H9 (cell line): ENCODE results near the gene YEATS4. TPM values are rescaled to one million over a fixed set of nuclear protein-coding genes. Genes with fewer than 3 reads are reported as not detected.

Experiments used
- DNase-seq: peaks from one replicate; pipeline ENCODE4 v3.0.0-alpha.2; 2017
- H2AFZ ChIP-seq: one replicate; pipeline ENCODE4 v1.6.1; 2013; ENCODE audit warnings: mild to moderate bottlenecking, low read length, control low read depth, moderate library complexity
- H2AK5ac ChIP-seq: 2 replicates; pipeline ENCODE4 v1.6.1; 2013; ENCODE audit warnings: low read length, control low read depth, mixed read lengths; ENCODE audit not compliant: insufficient read length
- H2BK120ac ChIP-seq: one replicate; pipeline ENCODE4 v1.6.1; 2013; ENCODE audit warnings: low read depth, mild to moderate bottlenecking, low read length, control low read depth, inconsistent platforms; ENCODE audit not compliant: poor library complexity, severe bottlenecking
- H2BK12ac ChIP-seq: 2 replicates; pipeline ENCODE4 v1.6.1; 2013; ENCODE audit warnings: low read length, control low read depth, mixed read lengths, low read depth; ENCODE audit not compliant: insufficient read length
- H2BK15ac ChIP-seq: 2 replicates; pipeline ENCODE4 v1.6.1; 2013; ENCODE audit warnings: low read depth, low read length, control low read depth
- H2BK20ac ChIP-seq: one replicate; pipeline ENCODE4 v1.6.1; 2013; ENCODE audit warnings: low read depth, mild to moderate bottlenecking, low read length, control low read depth, inconsistent platforms; ENCODE audit not compliant: poor library complexity, severe bottlenecking
- H2BK5ac ChIP-seq: 2 replicates; pipeline ENCODE4 v1.6.1; 2013; ENCODE audit warnings: low read length, control low read depth, mixed read lengths; ENCODE audit not compliant: insufficient read length
- H3K14ac ChIP-seq: 2 replicates; pipeline ENCODE4 v1.6.1; 2013; ENCODE audit warnings: low read length, control low read depth; ENCODE audit not compliant: insufficient read depth
- H3K18ac ChIP-seq: 2 replicates; pipeline ENCODE4 v1.6.1; 2013; ENCODE audit warnings: low read depth, mild to moderate bottlenecking, mixed read lengths, low read length, control low read depth; ENCODE audit not compliant: insufficient read length
- H3K23ac ChIP-seq: 2 replicates; pipeline ENCODE4 v1.6.1; 2013; ENCODE audit warnings: low read length, control low read depth, mixed read lengths, low read depth; ENCODE audit not compliant: insufficient read length
- H3K23me2 ChIP-seq: 2 replicates; pipeline ENCODE4 v1.6.1; 2013; ENCODE audit warnings: low read depth, mild to moderate bottlenecking, mixed read lengths, low read length, control low read depth; ENCODE audit not compliant: insufficient read length, poor library complexity, severe bottlenecking
- H3K27ac ChIP-seq: 2 replicates; pipeline ENCODE4 v1.5.1; 2013; ENCODE audit warnings: low read length, control low read depth, mixed read lengths, low read depth; ENCODE audit not compliant: insufficient read length
- H3K27me3 ChIP-seq: 2 replicates; pipeline ENCODE4 v1.6.1; 2013; ENCODE audit warnings: low read length, control low read depth, inconsistent platforms; ENCODE audit not compliant: insufficient read depth
- H3K4ac ChIP-seq: 2 replicates; pipeline ENCODE4 v1.6.1; 2013; ENCODE audit warnings: low read depth, mild to moderate bottlenecking, control low read depth, inconsistent platforms, low read length, moderate library complexity
- H3K4me1 ChIP-seq: 2 replicates; pipeline ENCODE4 v1.6.1; 2013; ENCODE audit warnings: low read length, control low read depth, inconsistent platforms; ENCODE audit not compliant: insufficient read depth
- H3K4me2 ChIP-seq: 2 replicates; pipeline ENCODE4 v1.6.1; 2013; ENCODE audit warnings: low read length, control low read depth, mixed read lengths; ENCODE audit not compliant: insufficient read length, insufficient read depth
- H3K56ac ChIP-seq: 2 replicates; pipeline ENCODE4 v1.6.1; 2013; ENCODE audit warnings: low read depth, mild to moderate bottlenecking, mixed read lengths, low read length, control low read depth; ENCODE audit not compliant: insufficient read length
- H3K79me1 ChIP-seq: 2 replicates; pipeline ENCODE4 v1.6.1; 2013; ENCODE audit warnings: low read depth, mild to moderate bottlenecking, moderate library complexity, low read length, control low read depth, inconsistent platforms; ENCODE audit not compliant: insufficient read depth, poor library complexity, severe bottlenecking
- H3K79me2 ChIP-seq: 2 replicates; pipeline ENCODE4 v1.6.1; 2013; ENCODE audit warnings: low read length, control low read depth, inconsistent platforms; ENCODE audit not compliant: insufficient read depth
- H3K9ac ChIP-seq: 2 replicates; pipeline ENCODE4 v1.6.1; 2013; ENCODE audit warnings: low read length, control low read depth, mixed read lengths; ENCODE audit not compliant: insufficient read length; ENCODE audit errors: extremely low read depth
- H3K9me3 ChIP-seq: one replicate; pipeline ENCODE4 v1.6.1; 2013; ENCODE audit warnings: low read depth, low read length, inconsistent platforms; ENCODE audit not compliant: control insufficient read depth
- H3T11ph ChIP-seq: one replicate; pipeline ENCODE4 v1.6.1; 2013; ENCODE audit warnings: mild to moderate bottlenecking, low read length, control low read depth, inconsistent platforms
- H4K20me1 ChIP-seq: one replicate; pipeline ENCODE4 v1.6.1; 2013; ENCODE audit not compliant: control insufficient read depth, insufficient read length, insufficient read depth
- H4K5ac ChIP-seq: 2 replicates; pipeline ENCODE4 v1.6.1; 2013; ENCODE audit warnings: low read depth, mild to moderate bottlenecking, mixed read lengths, low read length, control low read depth; ENCODE audit not compliant: insufficient read length
- H4K8ac ChIP-seq: replicated peaks from 2 replicates; pipeline ENCODE4 v1.6.1; 2013; ENCODE audit warnings: low read length, control low read depth, mixed read lengths, low read depth; ENCODE audit not compliant: insufficient read length
- H4K91ac ChIP-seq: 2 replicates; pipeline ENCODE4 v1.6.1; 2013; ENCODE audit warnings: low read depth, mild to moderate bottlenecking, moderate library complexity, mixed read lengths, low read length, control low read depth; ENCODE audit not compliant: insufficient read length
- H3K27ac Mint-ChIP-seq, 3 experiments: 2 replicates in 2 of 3; 3 replicates in 1 of 3; pipeline ENCODE4 v1.8.0; 2020 to 2021; ENCODE audit warnings: mixed read lengths in 3 of 3, mild to moderate bottlenecking in 1 of 3, moderate library complexity in 1 of 3
- H3K27me3 Mint-ChIP-seq: 2 replicates; pipeline ENCODE4 v1.8.0; 2021; ENCODE audit warnings: low read depth, mild to moderate bottlenecking, moderate library complexity, mixed read lengths
- H3K36me3 Mint-ChIP-seq, 3 experiments: 2 replicates in 2 of 3; 3 replicates in 1 of 3; pipeline ENCODE4 v1.8.0; 2020 to 2021; ENCODE audit warnings: low read depth in 3 of 3, mixed read lengths in 3 of 3; ENCODE audit not compliant: insufficient read depth in 1 of 3
- H3K4me1 Mint-ChIP-seq, 2 experiments: 2 replicates each; pipeline ENCODE4 v1.8.0; 2020; ENCODE audit warnings: mixed read lengths in 2 of 2
- H3K4me3 Mint-ChIP-seq, 2 experiments: 2 replicates in 1 of 2; 3 replicates in 1 of 2; pipeline ENCODE4 v1.8.0; 2020 to 2021; ENCODE audit warnings: mild to moderate bottlenecking in 2 of 2, mixed read lengths in 2 of 2, moderate library complexity in 1 of 2
- H3K9me3 Mint-ChIP-seq, 2 experiments: 2 replicates in 1 of 2; 3 replicates in 1 of 2; pipeline ENCODE4 v1.8.0; 2020; ENCODE audit warnings: mild to moderate bottlenecking in 2 of 2, mixed read lengths in 2 of 2, moderate library complexity in 1 of 2
- CTCF ChIP-seq: fragments of 200-600 bp; sonication (generic); conservative IDR thresholded peaks from 3 replicates; pipeline ENCODE4 v1.8.0; 2021; ENCODE audit warnings: antibody characterized with exemption, mild to moderate bottlenecking
- WGBS: extraction: QIAGEN DNeasy Blood & Tissue Kit; methylation state at CpG from one replicate; pipeline ENCODE4 v1.1.7; 2013; ENCODE audit warnings: missing lambda C conversion rate, low lambda C conversion rate, mixed read lengths; ENCODE audit not compliant: insufficient read length; ENCODE audit errors: extremely low coverage; 5-methylcytosine and 5-hydroxymethylcytosine counted together
- total RNA-seq: library from RNA; stranded (reverse); gene quantifications from 2 replicates; pipeline ENCODE4 v1.2.1, GENCODE V29; 2021

YEATS4 gene
- total RNA-seq, 1 experiment from 2014 or later, result 35.6 TPM

DNA sequence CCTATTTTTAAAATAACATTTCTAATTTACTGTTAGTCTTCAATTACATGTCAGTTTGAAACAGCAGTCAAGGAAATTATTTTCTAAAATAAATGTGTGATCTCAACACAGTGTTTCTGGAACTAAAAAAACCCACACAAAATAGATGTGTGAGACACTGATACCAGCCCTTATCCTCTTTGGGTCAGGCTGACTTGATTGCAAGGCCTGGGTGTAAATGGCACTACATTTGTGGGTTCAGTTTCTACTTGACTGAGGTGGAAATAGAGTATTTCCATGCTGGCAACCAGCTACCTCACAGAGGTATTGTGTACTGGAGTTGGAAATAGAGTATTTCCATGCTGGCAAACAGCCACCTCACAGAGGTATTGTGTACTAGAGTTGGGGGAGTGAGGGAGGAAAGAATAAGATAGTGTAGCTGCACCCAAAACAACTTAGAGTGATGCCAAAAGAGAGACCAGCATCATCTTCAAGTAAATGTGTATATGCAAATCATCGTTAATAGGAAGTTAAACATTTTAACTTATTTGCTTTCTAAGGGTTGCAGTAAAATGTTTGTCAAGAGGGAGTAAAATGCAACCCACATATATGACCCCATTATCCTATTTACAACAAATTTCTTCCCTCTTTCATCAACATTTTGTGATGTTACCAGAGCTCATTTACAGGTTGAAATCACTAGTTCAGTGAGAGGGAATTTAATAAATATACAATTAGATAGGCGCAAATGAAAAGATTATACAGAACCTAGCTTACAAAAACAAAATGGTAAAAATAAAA lies 22.0 kb upstream of the YEATS4 start:
- H2BK120ac ChIP-seq, result no peak overlapping the region
- Mint-ChIP-seq H3K4me3 (no peak overlapping the region), H3K27me3 (no peaks in the 10 kb centered on the region; the same call in 1 of the 2 replicates), H3K9me3 (no peaks in the 10 kb centered on the region), H3K27ac (no peak overlapping the region), H3K36me3 (no peaks in the 10 kb centered on the region), H3K4me1 (peaks cover 9 to 13% of the 10 kb centered on the region in 2 experiments)
- no peak for TF ChIP-seq CTCF
- H2BK20ac ChIP-seq, result no peak overlapping the region
- no peak overlapping the region for H3K18ac ChIP-seq
- H4K91ac ChIP-seq, result no peak overlapping the region
- no peak overlapping the region for H3K4ac ChIP-seq
- no peak overlapping the region for H2AK5ac ChIP-seq
- H3T11ph ChIP-seq, result no peak overlapping the region
- WGBS, result no CpG with 5 or more reads among the region's 2 CpGs
- no peak overlapping the region for H4K8ac ChIP-seq
- no peak for DNase-seq
- no peaks in the 10 kb centered on the region for H3K23me2 ChIP-seq
- no peak overlapping the region for H2AFZ ChIP-seq
- no peak overlapping the region for H3K4me2 ChIP-seq
- no peak overlapping the region for H2BK5ac ChIP-seq
- H3K4me1 ChIP-seq, result no peaks in the 10 kb centered on the region
- no peaks in the 10 kb centered on the region for H4K20me1 ChIP-seq
- no peaks in the 10 kb centered on the region for H3K79me2 ChIP-seq
- H3K56ac ChIP-seq, result no peak overlapping the region
- H2BK12ac ChIP-seq, result no peak overlapping the region
- H3K9me3 ChIP-seq, result no peaks in the 10 kb centered on the region
- no peak overlapping the region for H3K23ac ChIP-seq
- H3K27me3 ChIP-seq, result no peaks in the 10 kb centered on the region
- H3K9ac ChIP-seq, result no peak overlapping the region
- H4K5ac ChIP-seq, result no peak overlapping the region
- no peak overlapping the region for H3K27ac ChIP-seq
- no peaks in the 10 kb centered on the region for H3K79me1 ChIP-seq
- no peak overlapping the region for H3K14ac ChIP-seq
- H2BK15ac ChIP-seq, result no peak overlapping the region
